Activated naive CD4-positive, alpha-beta T cell treated with anti-CD3 and anti-CD28 coated beads, Interleukin-2, amount 50 U/mL, for 24 hours (primary cell): ENCODE data around the gene CCDC148.
"Not testable (repeated sequence)": the region's sequence is repeated elsewhere in the genome, so short reads cannot be mapped to it uniquely, and the experiment has no call there.

Experiments
- H3K27ac Mint-ChIP-seq: one replicate; pipeline ENCODE4 v1.8.0; 2021; ENCODE audit warnings: mild to moderate bottlenecking, mixed read lengths
- H3K27me3 Mint-ChIP-seq: one replicate; pipeline ENCODE4 v1.8.0; 2021; ENCODE audit warnings: mixed read lengths
- H3K36me3 Mint-ChIP-seq: one replicate; pipeline ENCODE4 v1.8.0; 2021; ENCODE audit warnings: mixed read lengths
- H3K4me1 Mint-ChIP-seq: one replicate; pipeline ENCODE4 v1.8.0; 2021; ENCODE audit warnings: mixed read lengths
- H3K4me3 Mint-ChIP-seq: one replicate; pipeline ENCODE4 v1.8.0; 2021; ENCODE audit warnings: mild to moderate bottlenecking, mixed read lengths
- H3K9me3 Mint-ChIP-seq: one replicate; pipeline ENCODE4 v1.8.0; 2021; ENCODE audit warnings: mixed read lengths

The CCDC148 gene

DNA sequence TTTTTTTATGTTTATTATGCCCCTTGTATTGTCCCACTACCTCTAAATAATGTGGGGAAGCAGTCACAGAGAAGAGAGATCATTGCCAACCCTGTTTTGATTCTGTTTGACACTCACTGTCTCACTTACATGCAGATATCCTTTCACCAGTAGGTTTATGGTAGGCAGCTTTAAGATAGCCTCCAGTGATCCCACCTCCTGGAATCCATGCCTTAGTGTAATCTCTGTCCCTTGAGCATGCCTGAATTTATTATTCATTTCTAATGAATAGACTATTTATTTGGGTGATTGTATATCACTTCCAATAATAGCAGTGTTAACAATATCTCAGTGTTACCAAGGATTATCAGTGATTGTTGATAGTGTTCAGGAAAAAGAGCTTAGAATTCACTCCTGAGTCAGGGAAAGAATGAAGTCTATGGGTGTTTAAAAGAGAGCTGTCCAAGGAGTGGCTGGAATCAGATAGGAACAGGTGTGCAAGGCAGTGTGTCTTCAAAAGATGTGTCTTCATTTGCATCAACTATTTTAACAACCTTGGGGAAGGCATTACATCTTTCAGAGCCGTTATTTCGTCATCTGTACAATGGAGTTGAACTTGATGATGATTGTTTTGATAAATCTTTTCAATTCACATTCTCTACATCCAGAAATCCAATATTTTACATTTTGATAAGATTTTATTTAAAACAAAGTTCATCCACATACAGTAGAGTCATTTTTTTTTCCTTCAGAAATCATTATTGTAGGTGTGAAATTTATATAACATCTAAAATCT is 32.1 kb upstream of the CCDC148 start:
- no peaks in the 10 kb centered on the region for H3K4me1 Mint-ChIP-seq
- no peak overlapping the region for H3K4me3 Mint-ChIP-seq
- H3K9me3 Mint-ChIP-seq, result no peaks in the 10 kb centered on the region
- no peaks in the 10 kb centered on the region for H3K36me3 Mint-ChIP-seq
- no peak overlapping the region for H3K27ac Mint-ChIP-seq
- H3K27me3 Mint-ChIP-seq, result no peaks in the 10 kb centered on the region

DNA sequence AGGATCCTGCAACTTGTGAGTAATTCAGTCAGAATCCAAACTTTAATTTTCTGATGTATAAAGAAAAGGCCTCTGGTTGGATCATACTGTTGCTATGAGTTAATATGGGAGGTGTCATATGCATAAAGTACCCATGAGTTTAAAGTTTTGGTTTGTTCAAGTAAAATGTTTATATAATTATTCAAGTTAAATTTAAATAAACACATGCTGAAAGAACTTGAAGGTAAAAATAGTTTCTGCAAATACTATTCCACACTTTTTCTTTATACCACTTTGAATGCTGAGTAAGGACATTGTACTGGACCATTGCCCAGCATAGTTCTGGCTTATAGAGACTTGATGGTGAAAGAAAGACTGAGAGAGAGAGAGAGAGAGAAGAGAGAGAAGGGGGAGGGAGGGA is 30.9 kb upstream of the CCDC148 start:
- Mint-ChIP-seq H3K27ac (no peak overlapping the region), H3K4me3 (no peak overlapping the region), H3K36me3 (peaks cover 2% of the 10 kb centered on the region), H3K27me3 (no peaks in the 10 kb centered on the region), H3K4me1 (peaks cover 4% of the 10 kb centered on the region), H3K9me3 (no peaks in the 10 kb centered on the region)

DNA sequence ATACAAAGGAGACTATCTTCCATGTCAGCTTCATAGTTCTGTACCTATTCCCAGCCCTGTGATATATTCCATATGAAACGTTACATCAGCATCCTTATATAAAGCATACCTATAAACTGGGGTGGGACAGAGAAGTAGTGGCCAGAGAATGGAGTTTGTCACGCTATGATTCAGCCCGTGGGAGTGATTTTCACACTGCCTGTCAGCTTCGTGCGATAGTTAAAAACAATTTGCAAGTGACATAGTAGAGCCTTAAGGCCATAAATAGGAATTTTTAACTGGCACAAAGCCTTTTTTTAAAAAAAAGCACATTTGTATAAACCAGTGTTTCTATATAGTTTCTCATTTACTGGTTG is 30.4 kb upstream of the CCDC148 start:
- H3K4me3 Mint-ChIP-seq, result no peak overlapping the region
- no peaks in the 10 kb centered on the region for H3K27me3 Mint-ChIP-seq
- no peak overlapping the region for H3K27ac Mint-ChIP-seq
- H3K36me3 Mint-ChIP-seq, result peaks cover 2% of the 10 kb centered on the region
- H3K9me3 Mint-ChIP-seq, result no peaks in the 10 kb centered on the region
- peaks cover 4% of the 10 kb centered on the region for H3K4me1 Mint-ChIP-seq

DNA sequence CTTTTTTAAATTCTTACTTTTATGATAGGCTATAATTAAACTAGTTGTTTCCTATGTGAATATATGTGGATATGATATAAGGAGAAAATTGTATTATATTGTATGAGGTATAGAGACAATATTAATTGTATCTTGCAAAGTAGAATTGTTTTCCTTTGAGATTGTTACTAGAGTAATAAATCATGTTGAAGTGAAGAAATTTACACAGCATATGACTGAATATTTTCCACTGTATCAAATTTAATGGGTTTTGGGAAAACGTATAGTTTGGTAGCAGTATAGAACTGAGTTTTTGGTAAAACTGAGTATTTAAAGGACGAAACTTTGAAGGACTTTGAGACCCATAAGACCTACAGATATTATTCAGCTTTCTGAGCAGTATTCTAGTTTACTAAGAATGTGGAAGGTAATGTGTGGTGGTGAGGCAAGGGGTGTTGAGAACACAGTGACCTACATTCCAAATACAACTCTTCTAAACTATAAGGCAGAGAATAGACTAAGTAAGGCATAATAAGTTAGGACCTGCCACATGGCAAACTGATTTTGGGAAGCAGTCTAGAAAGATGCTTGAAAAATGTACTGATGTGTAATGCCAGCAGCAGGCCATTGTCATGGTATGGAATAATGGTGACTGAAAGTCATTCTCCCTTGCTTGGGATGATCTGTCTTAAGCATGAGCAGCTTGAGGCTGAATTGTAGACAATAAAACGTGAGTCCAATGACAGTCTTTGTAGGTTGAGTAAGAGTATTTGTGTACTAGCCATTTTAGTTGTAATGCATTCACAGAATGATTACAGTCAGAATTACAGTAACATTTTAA is 29.8 kb upstream of the CCDC148 start:
- Mint-ChIP-seq H3K27ac (no peak overlapping the region), H3K4me1 (peaks cover 4% of the 10 kb centered on the region), H3K4me3 (no peak overlapping the region), H3K27me3 (no peaks in the 10 kb centered on the region), H3K9me3 (no peaks in the 10 kb centered on the region), H3K36me3 (peaks cover 2% of the 10 kb centered on the region)

DNA sequence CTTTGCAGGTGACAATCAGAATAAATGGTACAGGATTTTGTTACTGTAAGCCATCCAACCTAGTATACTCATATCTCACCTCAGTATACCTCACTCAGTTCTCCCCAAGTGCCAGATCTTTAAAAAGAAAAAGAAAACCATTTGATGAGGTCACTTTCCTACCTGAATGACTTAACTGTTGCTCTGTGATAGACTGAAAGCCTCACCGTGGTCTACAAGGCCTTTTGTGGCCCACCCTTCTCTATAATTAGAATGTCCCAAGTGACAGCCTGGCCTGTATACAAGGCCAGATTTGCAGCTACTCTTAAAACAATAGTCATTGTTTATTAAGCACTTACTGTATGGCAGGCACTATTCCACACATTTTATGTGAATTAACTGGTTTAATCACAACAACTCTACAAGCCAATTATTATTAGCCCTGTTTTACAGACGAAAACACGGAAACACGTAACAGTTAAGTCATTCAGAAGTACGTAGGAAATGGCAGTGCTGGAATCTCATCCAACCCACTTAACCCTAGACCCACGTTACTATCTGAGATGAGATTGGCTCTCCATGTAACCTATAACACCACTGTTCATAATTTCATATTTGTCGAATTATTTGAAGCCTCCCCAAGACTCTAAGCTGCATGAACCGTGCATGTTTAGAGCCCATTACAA is 28.5 kb upstream of the CCDC148 start:
- Mint-ChIP-seq H3K4me3 (no peak overlapping the region), H3K27me3 (no peaks in the 10 kb centered on the region), H3K9me3 (no peaks in the 10 kb centered on the region), H3K4me1 (peaks cover 4% of the 10 kb centered on the region), H3K36me3 (peaks cover 2% of the 10 kb centered on the region), H3K27ac (no peak overlapping the region)

DNA sequence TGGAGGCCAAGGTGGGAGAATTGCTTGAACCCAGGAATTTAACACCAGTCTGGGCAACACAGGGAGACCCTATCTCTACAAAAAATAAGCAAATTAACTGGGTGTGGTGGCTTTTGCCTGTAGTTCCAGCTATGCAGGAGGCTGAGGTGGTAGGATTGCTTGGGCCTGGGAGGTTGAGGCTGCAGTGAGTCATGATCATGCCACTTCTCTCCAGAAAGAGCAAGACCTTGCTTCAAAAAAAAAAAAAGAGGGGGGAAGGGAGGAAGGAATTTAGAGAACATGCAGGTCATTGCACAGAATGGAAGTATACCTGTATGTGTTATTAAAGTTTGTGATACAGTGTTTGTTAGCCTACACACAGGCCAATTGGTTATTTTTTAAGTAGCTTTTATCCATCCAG is 26.0 kb upstream of the CCDC148 start:
- H3K27ac Mint-ChIP-seq, result no peak overlapping the region
- H3K36me3 Mint-ChIP-seq, result peaks cover 2% of the 10 kb centered on the region
- H3K4me1 Mint-ChIP-seq, result peaks cover 14% of the 10 kb centered on the region
- H3K27me3 Mint-ChIP-seq, result no peaks in the 10 kb centered on the region
- H3K9me3 Mint-ChIP-seq, result no peaks in the 10 kb centered on the region
- no peak overlapping the region for H3K4me3 Mint-ChIP-seq

DNA sequence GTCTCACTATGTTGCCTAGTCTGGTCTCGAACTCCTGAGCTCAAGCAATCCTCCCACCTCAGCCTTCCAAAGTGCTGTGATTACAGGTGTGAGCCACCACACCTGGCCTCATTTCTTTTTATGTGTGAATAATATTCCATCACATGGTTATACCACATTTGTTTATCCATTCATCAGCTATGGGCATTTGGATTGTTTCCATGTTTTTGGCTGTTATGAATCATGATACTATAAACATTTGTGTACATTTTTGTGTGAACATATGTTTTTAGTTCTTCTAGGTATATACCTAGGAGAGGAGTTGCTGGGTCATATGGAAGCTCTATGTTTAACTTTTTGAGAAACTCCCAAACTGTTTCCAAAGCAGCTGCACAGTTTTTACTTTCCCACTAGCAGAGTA is 24.6 kb upstream of the CCDC148 start:
- no peaks in the 10 kb centered on the region for H3K9me3 Mint-ChIP-seq
- no peak overlapping the region for H3K4me3 Mint-ChIP-seq
- no peaks in the 10 kb centered on the region for H3K27me3 Mint-ChIP-seq
- H3K4me1 Mint-ChIP-seq, result peaks cover 26% of the 10 kb centered on the region
- H3K36me3 Mint-ChIP-seq, result peaks cover 2% of the 10 kb centered on the region
- no peak overlapping the region for H3K27ac Mint-ChIP-seq

DNA sequence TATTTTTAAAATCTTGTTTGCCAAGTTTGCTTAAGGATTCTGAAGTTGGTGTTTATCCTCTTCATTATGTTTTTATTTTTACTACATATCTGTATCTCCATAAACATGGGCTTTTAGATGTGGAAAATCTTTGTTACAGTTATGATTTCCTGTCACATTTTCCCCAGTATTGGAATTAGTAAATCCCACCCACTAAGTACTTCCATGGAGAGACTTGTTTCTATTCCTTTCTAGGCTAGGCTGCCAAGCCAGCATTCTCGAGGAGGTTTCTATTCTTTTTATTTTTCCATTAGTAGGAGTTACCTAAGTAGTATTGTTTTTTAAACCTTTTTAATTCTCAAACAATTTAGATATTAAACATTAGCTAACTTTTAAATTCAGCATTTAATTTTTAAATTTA is 22.3 kb upstream of the CCDC148 start:
- H3K36me3 Mint-ChIP-seq, result peaks cover 4% of the 10 kb centered on the region
- H3K4me1 Mint-ChIP-seq, result peaks cover 34% of the 10 kb centered on the region
- no peaks in the 10 kb centered on the region for H3K9me3 Mint-ChIP-seq
- H3K27ac Mint-ChIP-seq, result no peak overlapping the region
- H3K4me3 Mint-ChIP-seq, result no peak overlapping the region
- no peaks in the 10 kb centered on the region for H3K27me3 Mint-ChIP-seq

DNA sequence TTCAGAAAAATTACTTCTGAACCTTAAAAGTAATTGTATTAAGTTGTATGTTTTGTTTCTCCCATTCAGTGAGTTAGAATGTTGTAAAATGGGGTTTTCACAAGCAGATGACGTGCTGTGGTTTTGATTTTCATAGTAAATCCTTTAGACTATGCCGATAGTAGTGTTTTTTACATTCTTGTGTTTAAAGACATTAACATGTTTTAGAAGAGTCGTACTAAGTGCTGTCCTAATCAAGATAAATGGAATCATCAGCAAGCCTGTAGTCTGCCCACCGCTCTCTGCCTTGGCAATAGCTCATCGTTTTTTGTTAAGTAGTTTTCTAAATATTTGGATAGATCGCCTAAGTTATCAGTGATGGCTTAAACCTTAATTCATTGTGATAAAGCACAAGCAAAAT is 21.7 kb upstream of the CCDC148 start:
- no peaks in the 10 kb centered on the region for H3K27me3 Mint-ChIP-seq
- no peaks in the 10 kb centered on the region for H3K9me3 Mint-ChIP-seq
- no peak overlapping the region for H3K4me3 Mint-ChIP-seq
- H3K27ac Mint-ChIP-seq, result no peak overlapping the region
- H3K36me3 Mint-ChIP-seq, result peaks cover 3% of the 10 kb centered on the region
- H3K4me1 Mint-ChIP-seq, result peaks cover 33% of the 10 kb centered on the region

DNA sequence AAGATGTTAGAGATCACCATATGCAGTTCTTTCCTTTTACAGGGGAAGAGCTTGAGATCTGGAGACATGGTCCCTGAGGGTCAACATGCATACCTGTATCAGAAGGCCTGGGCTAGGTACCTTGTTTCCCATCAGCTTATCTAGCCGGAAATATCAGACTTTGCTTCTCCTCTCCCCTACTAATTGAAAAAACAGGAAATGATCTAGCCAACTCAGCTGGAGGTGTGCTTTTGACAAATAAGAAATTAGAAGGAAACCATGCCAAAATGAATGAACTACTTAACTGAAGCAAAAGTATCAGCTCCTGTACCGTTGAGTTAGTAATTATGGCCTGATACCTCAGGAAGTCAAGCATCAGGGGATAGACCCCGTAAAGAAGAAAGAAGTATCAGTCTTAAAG is 20.6 kb upstream of the CCDC148 start:
- H3K4me1 Mint-ChIP-seq, result peaks cover 31% of the 10 kb centered on the region
- H3K27me3 Mint-ChIP-seq, result no peaks in the 10 kb centered on the region
- H3K36me3 Mint-ChIP-seq, result peaks cover 1% of the 10 kb centered on the region
- no peaks in the 10 kb centered on the region for H3K9me3 Mint-ChIP-seq
- H3K4me3 Mint-ChIP-seq, result peak overlapping the region; percentile 45
- peak overlapping the region; percentile 65 for H3K27ac Mint-ChIP-seq

DNA sequence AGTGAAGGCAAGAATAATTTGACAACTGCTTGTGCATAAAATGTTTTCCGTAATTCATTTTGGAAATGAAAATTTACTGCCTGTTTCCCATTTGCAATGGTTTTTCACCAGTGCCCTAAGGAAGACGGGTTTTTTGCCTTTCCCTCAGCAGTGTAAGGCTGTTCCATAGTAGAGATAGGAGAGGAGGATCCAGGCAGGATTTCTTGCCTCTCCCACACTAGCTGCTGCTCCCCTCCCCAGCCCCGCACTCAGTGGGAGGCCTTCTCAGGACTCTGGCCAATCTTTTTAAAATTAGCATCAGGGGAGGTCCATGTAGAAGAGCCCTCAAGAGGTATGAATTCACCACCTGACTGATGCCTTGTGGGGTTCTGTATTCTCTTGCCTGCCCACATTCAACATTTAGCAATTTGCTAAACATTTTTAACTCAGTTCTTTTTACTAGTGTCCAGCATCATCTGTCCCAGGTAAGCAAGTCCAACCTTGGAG is 18.0 kb upstream of the CCDC148 start:
- H3K27me3 Mint-ChIP-seq, H3K27ac Mint-ChIP-seq, H3K9me3 Mint-ChIP-seq, H3K4me3 Mint-ChIP-seq: not testable (repeated sequence)
- H3K4me1 Mint-ChIP-seq, result peaks cover 31% of the 10 kb centered on the region
- peaks cover 10% of the 10 kb centered on the region for H3K36me3 Mint-ChIP-seq

DNA sequence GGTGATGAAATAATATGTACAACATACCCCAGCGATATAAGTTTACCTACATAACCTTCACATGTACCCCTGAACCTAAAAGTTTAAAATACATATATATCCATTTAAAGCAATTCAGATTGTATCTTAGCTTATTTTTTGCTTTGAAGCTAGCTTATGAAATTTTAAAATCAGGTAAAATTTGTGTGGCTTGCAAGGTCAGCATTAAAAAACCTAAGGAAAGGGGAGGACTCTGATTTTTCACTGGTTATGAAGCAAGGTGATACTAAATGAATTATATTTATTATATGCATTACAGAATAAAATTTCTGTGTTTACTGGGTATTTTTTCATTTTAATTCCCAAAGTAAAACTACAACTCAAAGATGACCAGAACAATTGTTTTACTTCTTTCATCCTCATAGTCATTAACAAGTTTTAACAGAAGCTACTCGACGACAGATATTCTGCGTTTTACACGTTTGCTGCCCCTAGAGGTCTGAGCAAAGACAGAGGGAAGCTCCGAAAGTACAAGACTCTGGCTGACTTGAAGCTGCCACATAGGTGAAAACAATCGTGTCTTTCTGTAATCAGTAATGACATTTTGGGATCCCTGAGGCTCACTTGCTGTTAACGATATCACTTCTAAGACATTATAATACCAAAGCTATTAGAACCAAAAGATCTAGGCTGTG is 17.3 kb upstream of the CCDC148 start:
- H3K4me3 Mint-ChIP-seq, result no peak overlapping the region
- no peak overlapping the region for H3K27ac Mint-ChIP-seq
- H3K36me3 Mint-ChIP-seq, result peaks cover 10% of the 10 kb centered on the region
- no peaks in the 10 kb centered on the region for H3K27me3 Mint-ChIP-seq
- H3K9me3 Mint-ChIP-seq, result no peaks in the 10 kb centered on the region
- H3K4me1 Mint-ChIP-seq, result peaks cover 31% of the 10 kb centered on the region

DNA sequence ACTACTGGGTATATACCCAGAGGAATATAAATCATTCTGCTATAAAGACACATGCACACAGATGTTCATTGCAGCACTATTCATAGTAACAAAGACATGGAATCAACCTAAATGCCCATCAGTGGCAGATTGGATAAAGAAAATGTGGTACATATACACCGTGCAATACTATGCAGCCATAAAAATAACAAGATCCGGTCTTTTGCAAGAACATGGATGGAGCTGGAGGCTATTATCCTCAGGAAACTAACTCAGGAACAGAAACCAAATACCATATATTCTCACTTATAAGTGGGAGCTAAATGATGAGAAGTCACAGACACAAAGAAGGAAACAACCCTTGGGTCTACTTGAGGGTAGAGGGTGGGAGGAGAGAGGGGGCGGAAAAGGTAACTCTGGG is 16.7 kb upstream of the CCDC148 start:
- not testable (repeated sequence) for H3K27me3 Mint-ChIP-seq, H3K27ac Mint-ChIP-seq, H3K4me3 Mint-ChIP-seq, H3K9me3 Mint-ChIP-seq
- Mint-ChIP-seq H3K36me3 (peaks cover 10% of the 10 kb centered on the region), H3K4me1 (peaks cover 28% of the 10 kb centered on the region)

DNA sequence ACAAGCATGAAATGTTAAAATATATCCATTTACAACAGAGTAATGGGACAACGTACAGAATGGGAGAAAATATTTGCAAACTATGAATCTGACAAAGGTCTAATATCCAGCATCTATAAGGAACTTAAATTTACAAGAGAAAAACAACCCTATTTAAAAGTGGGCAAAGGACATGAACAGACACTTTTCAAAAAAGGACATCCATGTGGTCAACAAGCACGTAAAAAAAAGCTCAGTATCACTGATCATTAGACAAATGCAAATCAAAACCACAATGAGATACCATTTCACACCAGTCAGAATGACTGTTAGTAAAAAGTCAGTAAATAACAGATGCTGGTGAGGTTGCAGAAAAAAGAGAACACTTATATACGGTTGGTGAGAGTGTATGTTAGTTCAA is 16.3 kb upstream of the CCDC148 start:
- Mint-ChIP-seq H3K36me3 (peaks cover 10% of the 10 kb centered on the region), H3K4me1 (peaks cover 23% of the 10 kb centered on the region)
- H3K27me3 Mint-ChIP-seq, H3K4me3 Mint-ChIP-seq, H3K9me3 Mint-ChIP-seq, H3K27ac Mint-ChIP-seq: not testable (repeated sequence)

DNA sequence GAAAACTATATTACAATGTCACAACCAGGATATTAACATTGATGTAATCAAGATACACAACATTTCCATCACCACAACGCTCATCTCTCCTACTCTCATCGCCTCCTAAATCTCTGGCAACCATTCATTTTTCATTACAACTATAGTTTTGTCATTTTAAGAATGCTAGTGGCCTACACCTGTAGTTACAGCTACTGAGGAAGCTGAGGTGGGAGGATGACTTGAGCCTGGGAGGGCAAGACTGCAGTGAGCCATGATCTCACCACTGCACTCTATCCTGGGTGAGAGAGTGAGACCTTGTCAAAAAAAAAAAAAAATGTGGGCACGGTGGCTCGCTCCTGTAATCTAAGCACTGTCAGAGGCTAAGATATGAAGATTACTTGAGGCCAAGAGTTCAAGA is 10.7 kb upstream of the CCDC148 start:
- H3K36me3 Mint-ChIP-seq, result peaks cover 9% of the 10 kb centered on the region
- H3K4me3 Mint-ChIP-seq, result no peak overlapping the region
- H3K4me1 Mint-ChIP-seq, result no peaks in the 10 kb centered on the region
- no peak overlapping the region for H3K27ac Mint-ChIP-seq
- no peaks in the 10 kb centered on the region for H3K9me3 Mint-ChIP-seq
- H3K27me3 Mint-ChIP-seq, result no peaks in the 10 kb centered on the region
